ENCODE measurements around the gene GGCX.

GRCh38 chr2:85593023-85593422 is 31.7 kb upstream of the GGCX start:
- no peak for TF ChIP-seq CTCF (IDR thresholded peaks at IDR 0.05 in 4 of 5, conservative IDR thresholded peaks at IDR 0.05 in 1 of 5)
- TF ChIP-seq POLR2A (IDR thresholded peaks at IDR 0.05), result no peak

Data from gastrocnemius medialis (tissue), 4 donors.